ENCODE results near the gene LZTS2. TPM values are rescaled to one million over a fixed set of nuclear protein-coding genes. Genes with fewer than 3 reads are reported as not detected.

Gene LZTS2
- total and polyA plus RNA-seq, 10 of the 15 experiments (the other 5 are each of a cell fraction or from before 2014, with no cell fraction given): 0.08 to 13.4 (median 7.2) TPM

DNA sequence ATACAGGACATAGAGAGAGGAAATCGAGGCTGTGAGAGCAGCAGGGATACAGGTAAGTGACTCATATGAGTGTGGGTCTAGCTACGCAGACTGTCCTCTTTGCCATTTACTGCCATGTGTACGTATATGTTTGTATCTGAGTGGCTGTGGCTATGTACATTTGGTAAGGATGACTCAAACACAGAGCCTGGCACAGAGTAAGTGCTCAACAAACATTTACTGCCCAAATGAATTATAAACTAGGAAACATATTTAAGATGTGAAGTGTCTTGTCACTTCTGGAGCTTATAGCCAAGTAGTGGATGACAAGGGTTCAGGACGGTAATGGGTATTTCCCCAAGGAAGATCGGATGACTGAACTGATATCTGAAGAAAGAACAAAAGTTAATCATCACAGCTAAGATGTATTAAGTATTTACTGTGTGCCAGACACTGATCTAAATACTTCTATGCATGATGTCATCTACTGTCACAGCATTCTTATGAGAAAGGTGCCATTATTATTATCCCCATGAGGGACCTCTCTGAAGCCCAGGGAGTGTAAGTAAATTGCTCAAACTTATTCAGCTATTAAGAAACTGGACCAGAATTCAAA lies 18.3 kb upstream of the LZTS2 start:
- no peak overlapping the region for H2AFZ ChIP-seq (ENCODE audit: control insufficient read depth, low read depth, low read length)
- 78% methylated on average over 5 of the region's 5 CpGs for WGBS (ENCODE audit: insufficient coverage, insufficient replicate concordance, low lambda C conversion rate, missing lambda C conversion rate)
- H3K36me3 ChIP-seq (ENCODE audit: control insufficient read depth in 2 of 2, insufficient read depth in 2 of 2, low read length in 1 of 2): peaks cover 0 to 3% of the 10 kb centered on the region in 2 experiments; a peak in 2 of 4 replicates
- ChIA-PET RAD21 (ENCODE audit: unreplicated experiment) (no interaction called here), SMC1A (ENCODE audit: uncharacterized antibody, unreplicated experiment) (no interaction called here), POLR2A (no interaction called here), CTCF (interaction anchor here (1.0 to 1.9 kb wide), 4 partner anchors 9 to 33 kb away, joined by 5 to 6 read pairs (median 6); no protein-coding TSS in a partner anchor)
- ATAC-seq: no peak
- in situ Hi-C loops (cut with MboI) (no loop called here), intact Hi-C loops (cut with micrococcal nuclease; ENCODE audit: unreplicated experiment) (no loop called here)
- no peak overlapping the region for H3K4me2 ChIP-seq (ENCODE audit: control insufficient read depth, insufficient read depth)
- peaks cover 7% of the 10 kb centered on the region for H3K4me1 ChIP-seq (ENCODE audit: control insufficient read depth, insufficient read depth, low read length)
- H4K20me1 ChIP-seq (ENCODE audit: control insufficient read depth, insufficient read depth): no peaks in the 10 kb centered on the region
- BruUV-seq (replicated peaks): no TSS peak
- no peaks in the 10 kb centered on the region for H3K27me3 ChIP-seq (replicated peaks in 1 of 2; ENCODE audit: control insufficient read depth in 2 of 2, insufficient read depth in 2 of 2, low read length in 1 of 2)
- H3K79me2 ChIP-seq (ENCODE audit: control insufficient read depth, insufficient read depth, low read length): 0 out of 2 replicates have a peak, but pooled peaks cover under 1% of the 10 kb centered on the region
- H3K9me3 ChIP-seq (replicated peaks; ENCODE audit: control insufficient read depth, insufficient read depth, low read length): no peaks in the 10 kb centered on the region
- H3K4me3 ChIP-seq: no peak overlapping the region
- no peak overlapping the region for H3K27ac ChIP-seq (ENCODE audit: control insufficient read depth, insufficient read depth)
- no peak for DNase-seq (ENCODE audit: low read depth, low spot score)
- no peak for FAIRE-seq
- no peak overlapping the region for H3K9ac ChIP-seq (ENCODE audit: control insufficient read depth, insufficient read depth, low read length)
- TF ChIP-seq POLR2A (IDR thresholded peaks at IDR 0.05; ENCODE audit: low read depth, low read length) (no peak), CREM (IDR thresholded peaks at IDR 0.05; ENCODE audit: low read depth) (no peak), E2F4 (IDR thresholded peaks at IDR 0.05; ENCODE audit: low read depth, low read length) (no peak), NBN (IDR thresholded peaks at IDR 0.05) (no peak), ZBTB4 (CRISPR knock-in tag; IDR thresholded peaks at IDR 0.05) (no peak), RELA (IDR thresholded peaks at IDR 0.05; ENCODE audit: borderline replicate concordance, partially characterized antibody) (no peak), CTCF (IDR thresholded peaks at IDR 0.05 in 2 of 3, conservative IDR thresholded peaks at IDR 0.05 in 1 of 3; ENCODE audit: control insufficient read depth in 2 of 3, extremely low read depth in 1 of 3, insufficient read depth in 1 of 3, low read depth in 3 of 3, low read length in 3 of 3) (no peak), E2F8 (IDR thresholded peaks at IDR 0.05; ENCODE audit: low read depth, partially characterized antibody) (no peak), ATF7 (IDR thresholded peaks at IDR 0.05; ENCODE audit: low read depth) (no peak), ZNF622 (IDR thresholded peaks at IDR 0.05) (no peak), BCL11A (IDR thresholded peaks at IDR 0.05; ENCODE audit: low read depth, low read length) (no peak), LARP7 (IDR thresholded peaks at IDR 0.05) (no peak)
- TF ChIP-seq, protein P1, sequence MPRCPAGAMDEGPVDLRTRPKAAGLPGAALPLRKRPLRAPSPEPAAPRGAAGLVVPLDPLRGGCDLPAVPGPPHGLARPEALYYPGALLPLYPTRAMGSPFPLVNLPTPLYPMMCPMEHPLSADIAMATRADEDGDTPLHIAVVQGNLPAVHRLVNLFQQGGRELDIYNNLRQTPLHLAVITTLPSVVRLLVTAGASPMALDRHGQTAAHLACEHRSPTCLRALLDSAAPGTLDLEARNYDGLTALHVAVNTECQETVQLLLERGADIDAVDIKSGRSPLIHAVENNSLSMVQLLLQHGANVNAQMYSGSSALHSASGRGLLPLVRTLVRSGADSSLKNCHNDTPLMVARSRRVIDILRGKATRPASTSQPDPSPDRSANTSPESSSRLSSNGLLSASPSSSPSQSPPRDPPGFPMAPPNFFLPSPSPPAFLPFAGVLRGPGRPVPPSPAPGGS (IDR thresholded peaks at IDR 0.05; ENCODE audit: borderline replicate concordance, insufficient read depth, low read depth, low read length, poor library complexity, severe bottlenecking): no peak
